Measurements from ENCODE around the gene KCNQ5.

DNA sequence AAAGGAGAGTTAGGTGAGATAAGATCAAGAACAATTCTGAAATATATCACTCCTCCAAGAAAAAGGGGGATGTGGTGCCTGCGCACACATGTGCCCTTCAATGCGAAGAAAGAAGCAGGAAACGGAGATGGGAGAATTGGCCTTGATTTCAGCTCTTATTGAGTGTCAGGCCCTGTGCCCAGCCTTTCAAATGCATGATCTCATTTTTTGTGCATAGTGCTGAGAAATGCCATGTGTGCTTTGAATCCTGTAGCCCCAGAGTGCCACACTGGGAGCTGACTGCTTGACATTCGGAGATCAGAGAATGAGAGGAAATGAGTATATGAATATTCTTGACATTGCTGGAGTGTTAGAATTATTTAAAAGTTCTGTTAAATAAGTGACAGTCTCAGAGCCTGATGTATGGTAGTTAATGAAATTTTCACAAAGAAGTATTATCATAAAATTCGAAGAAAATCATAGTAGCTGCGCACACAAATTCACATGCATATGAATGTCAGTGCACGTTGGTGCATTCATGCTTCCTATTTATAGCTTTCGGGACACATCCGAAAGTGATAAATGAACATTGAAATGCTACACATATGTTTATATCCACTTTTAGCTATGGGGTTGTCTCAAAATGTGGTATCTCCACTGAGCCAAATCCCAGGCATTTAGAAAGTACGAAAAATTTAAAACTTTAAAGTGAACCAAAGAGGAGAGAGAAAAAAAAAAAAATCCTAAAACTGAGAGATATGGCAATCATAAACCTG is 172.0 kb downstream of the KCNQ5 start:
- TF ChIP-seq, protein P1, sequence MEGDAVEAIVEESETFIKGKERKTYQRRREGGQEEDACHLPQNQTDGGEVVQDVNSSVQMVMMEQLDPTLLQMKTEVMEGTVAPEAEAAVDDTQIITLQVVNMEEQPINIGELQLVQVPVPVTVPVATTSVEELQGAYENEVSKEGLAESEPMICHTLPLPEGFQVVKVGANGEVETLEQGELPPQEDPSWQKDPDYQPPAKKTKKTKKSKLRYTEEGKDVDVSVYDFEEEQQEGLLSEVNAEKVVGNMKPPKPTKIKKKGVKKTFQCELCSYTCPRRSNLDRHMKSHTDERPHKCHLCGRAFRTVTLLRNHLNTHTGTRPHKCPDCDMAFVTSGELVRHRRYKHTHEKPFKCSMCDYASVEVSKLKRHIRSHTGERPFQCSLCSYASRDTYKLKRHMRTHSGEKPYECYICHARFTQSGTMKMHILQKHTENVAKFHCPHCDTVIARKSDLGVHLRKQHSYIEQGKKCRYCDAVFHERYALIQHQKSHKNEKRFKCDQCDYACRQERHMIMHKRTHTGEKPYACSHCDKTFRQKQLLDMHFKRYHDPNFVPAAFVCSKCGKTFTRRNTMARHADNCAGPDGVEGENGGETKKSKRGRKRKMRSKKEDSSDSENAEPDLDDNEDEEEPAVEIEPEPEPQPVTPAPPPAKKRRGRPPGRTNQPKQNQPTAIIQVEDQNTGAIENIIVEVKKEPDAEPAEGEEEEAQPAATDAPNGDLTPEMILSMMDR (IDR thresholded peaks at IDR 0.05) = no peak
- TF ChIP-seq POLR2A (IDR thresholded peaks at IDR 0.05) = no peak
